Measurements from ENCODE around the gene RUBCN. TPM values are rescaled to one million over a fixed set of nuclear protein-coding genes. Genes with fewer than 3 reads are reported as not detected.
"Not testable (repeated sequence)": the region's sequence is repeated elsewhere in the genome, so short reads cannot be mapped to it uniquely, and the experiment has no call there.

RUBCN gene
- total RNA-seq, 2 experiments from 2014 or later, result 55.1 to 55.8 TPM

DNA sequence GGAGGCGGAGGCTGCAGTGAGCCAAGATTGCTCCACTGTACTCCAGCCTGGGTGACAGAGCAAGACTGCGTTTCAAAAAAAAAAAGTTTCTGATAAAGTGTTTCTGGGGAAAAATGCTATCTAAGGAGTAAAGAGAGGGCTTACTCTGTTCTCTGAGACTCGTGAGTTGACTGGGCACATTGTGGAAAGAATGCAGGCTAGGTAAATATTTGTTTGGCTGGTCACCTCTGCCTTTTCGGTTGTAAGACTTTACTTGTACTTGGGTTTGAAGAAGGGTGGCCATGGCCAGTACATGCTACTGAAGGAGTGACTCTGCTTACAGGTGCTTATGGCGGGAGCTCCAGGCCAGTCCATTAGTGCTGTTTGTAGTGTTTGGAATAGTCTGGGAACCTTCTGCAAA, 68.7 kb downstream of the RUBCN start:
- ATAC-seq (ENCODE audit: low read depth), result no peak
- DNase-seq, result no peak
- H3K27me3 Mint-ChIP-seq, result no peaks in the 10 kb centered on the region
- H3K36me3 Mint-ChIP-seq, result peaks cover 7% of the 10 kb centered on the region
- H3K27ac Mint-ChIP-seq, result no peak overlapping the region
- H3K4me1 Mint-ChIP-seq, result no peaks in the 10 kb centered on the region
- POLR2A ChIA-PET, result interaction anchor here (0.5 kb wide), 1 partner anchor 142 kb away, joined by 4 read pairs; no protein-coding TSS in a partner anchor
- H3K4me3 Mint-ChIP-seq, result no peak overlapping the region
- no peaks in the 10 kb centered on the region for H3K9me3 Mint-ChIP-seq

- H3K9me3 Mint-ChIP-seq; H3K4me3 Mint-ChIP-seq; H3K27ac Mint-ChIP-seq; ATAC-seq (ENCODE audit: low read depth); H3K27me3 Mint-ChIP-seq; H3K36me3 Mint-ChIP-seq; H3K4me1 Mint-ChIP-seq; POLR2A ChIA-PET; DNase-seq: not testable (repeated sequence)
These were observed 69.4 kb downstream of the RUBCN start for GRCh38 chr3:197667293-197667692.

DNA sequence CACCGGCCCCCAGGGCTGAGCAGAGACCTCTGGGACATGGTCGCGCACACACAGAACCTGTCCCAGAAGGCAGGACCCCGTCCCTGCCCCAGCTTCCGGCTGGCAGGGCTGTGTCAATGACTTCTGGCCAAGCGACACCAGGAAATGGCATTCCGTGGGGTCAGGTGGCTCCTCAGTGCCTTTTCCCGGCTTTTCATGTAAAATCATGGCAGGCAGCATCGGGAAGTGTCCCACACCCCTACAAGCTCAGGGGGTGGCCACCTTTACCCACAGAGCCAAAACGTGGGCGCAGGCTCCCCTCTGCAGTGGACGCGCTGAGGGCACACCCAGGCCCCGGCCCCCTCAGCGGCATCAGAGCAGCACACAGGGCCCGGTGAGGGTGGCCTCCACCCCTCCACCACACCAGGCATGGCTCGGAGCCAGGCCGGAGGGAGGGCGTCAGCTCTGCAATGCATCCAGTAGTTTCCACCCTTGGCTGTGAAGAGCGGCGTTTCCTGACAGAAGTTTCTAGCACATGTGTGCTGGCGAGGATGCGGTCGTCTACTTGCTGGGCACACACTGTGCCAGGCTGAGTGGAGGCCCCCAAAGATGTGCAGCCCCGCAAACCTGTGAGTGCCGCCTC, 70.4 kb downstream of the RUBCN start:
- DNase-seq; POLR2A ChIA-PET; H3K4me3 Mint-ChIP-seq; ATAC-seq (ENCODE audit: low read depth); H3K36me3 Mint-ChIP-seq; H3K9me3 Mint-ChIP-seq; H3K27me3 Mint-ChIP-seq; H3K4me1 Mint-ChIP-seq; H3K27ac Mint-ChIP-seq: not testable (repeated sequence)

GRCh38 chr3:197665549-197665948, 71.2 kb downstream of the RUBCN start:
- H3K4me1 Mint-ChIP-seq; H3K9me3 Mint-ChIP-seq; H3K36me3 Mint-ChIP-seq; H3K4me3 Mint-ChIP-seq; ATAC-seq (ENCODE audit: low read depth); H3K27ac Mint-ChIP-seq; DNase-seq; POLR2A ChIA-PET; H3K27me3 Mint-ChIP-seq: not testable (repeated sequence)

DNA sequence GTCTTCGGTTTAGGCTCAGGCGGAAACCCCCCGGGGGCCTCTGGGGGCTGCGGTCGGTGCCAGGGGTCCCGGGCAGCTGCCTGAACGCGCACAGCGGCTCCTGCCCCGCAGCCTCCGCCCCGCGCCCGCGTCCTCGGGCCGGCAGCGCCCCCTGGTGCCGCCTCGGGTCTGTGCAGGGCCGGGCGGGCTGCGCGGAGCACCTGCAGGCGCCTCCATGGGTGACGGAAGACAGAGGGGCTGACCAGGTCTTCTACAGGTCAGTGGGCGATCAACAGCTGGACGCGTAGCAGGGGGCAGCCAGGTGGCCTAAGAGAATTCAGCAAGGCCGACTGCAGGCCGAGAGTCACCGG, 71.6 kb downstream of the RUBCN start:
- POLR2A ChIA-PET, H3K27ac Mint-ChIP-seq, H3K27me3 Mint-ChIP-seq, DNase-seq, H3K36me3 Mint-ChIP-seq, H3K9me3 Mint-ChIP-seq, H3K4me1 Mint-ChIP-seq: not testable (repeated sequence)
- peak; percentile 98 for ATAC-seq (ENCODE audit: low read depth)
- peak overlapping the region; percentile 51 for H3K4me3 Mint-ChIP-seq

DNA sequence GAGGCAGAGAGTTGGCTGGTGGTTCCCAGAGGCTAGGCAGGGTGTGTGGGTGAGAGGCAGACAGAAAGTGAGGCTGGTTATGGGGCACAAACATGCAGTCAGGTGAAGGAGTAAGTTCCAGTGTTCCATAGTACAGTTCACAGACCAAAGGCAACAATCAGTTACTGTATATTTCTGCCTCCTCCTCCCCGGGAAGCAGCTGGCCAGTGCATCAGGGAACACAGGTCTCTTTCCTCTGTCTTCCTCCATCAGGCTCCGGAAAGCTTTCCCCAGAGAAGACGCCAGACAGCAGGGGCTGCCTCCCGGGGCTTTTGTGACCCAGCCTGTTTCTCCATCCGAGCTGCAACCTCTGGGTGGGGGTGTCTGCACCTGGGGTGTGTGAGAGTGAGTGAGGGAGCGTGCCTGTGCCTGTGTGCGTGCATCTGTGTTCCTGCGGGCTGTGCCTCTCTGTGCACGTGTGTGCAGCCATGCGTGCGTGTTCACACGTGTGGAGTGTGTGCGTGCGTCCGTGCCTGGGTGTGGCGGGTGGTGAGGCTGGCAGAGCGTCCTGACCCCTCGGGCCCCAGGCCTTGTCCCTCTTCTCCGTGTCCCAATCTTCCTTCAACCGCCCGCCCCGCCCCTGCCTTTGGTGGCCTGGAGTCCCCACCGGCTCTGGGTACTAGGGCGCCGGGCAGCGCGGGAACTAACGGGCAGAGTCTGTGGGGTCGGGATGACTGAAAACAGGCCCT, 72.1 kb downstream of the RUBCN start:
- DNase-seq, result peak; percentile 76
- POLR2A ChIA-PET, H3K27ac Mint-ChIP-seq: not testable (repeated sequence)

DNA sequence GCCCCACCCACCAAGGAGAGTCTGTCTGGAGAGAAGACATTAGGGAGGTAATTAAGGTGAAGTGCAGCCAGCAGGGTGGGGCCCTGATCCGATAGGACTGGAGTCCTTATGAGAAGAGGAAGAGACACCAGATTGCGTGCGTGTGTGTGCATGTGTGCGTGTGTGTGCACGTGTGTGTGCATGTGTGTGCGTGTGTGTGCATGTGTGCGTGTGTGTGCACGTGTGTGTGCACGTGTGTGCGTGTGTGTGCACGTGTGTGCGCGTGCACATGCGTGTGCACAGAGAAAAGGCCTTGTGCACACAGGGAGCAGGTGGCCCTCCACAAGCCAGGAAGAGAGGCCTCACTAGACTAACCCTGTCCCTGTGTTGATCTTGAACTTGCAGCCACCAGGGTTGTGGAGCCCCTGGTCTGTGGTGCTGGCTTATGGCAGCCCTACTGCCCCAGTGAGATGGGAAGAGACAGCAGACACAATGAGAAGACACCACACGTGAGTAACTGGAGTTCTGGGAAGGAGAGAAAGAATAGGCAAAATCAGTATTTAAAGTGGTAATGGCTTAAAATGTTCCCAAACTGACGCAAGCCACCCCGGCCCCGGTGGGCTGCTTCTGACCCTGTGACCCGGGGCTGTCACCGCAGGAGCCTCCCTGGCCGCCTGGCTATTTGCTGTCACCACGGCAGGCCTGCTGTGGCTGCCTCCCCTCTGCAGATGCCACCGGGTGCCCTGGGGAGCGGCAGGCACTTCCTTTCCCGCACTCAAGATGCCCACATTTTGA, 73.2 kb downstream of the RUBCN start:
- H3K4me1 Mint-ChIP-seq; H3K4me3 Mint-ChIP-seq; H3K27ac Mint-ChIP-seq; ATAC-seq (ENCODE audit: low read depth); POLR2A ChIA-PET; DNase-seq; H3K9me3 Mint-ChIP-seq; H3K36me3 Mint-ChIP-seq; H3K27me3 Mint-ChIP-seq: not testable (repeated sequence)

More for the DNA sequence above, 72.1 kb downstream of the RUBCN start:
- peak overlapping the region; percentile 51 for H3K4me3 Mint-ChIP-seq
- H3K27me3 Mint-ChIP-seq, H3K9me3 Mint-ChIP-seq, H3K4me1 Mint-ChIP-seq, H3K36me3 Mint-ChIP-seq: not testable (repeated sequence)
- peak; percentile 63 for ATAC-seq (ENCODE audit: low read depth)

DNA sequence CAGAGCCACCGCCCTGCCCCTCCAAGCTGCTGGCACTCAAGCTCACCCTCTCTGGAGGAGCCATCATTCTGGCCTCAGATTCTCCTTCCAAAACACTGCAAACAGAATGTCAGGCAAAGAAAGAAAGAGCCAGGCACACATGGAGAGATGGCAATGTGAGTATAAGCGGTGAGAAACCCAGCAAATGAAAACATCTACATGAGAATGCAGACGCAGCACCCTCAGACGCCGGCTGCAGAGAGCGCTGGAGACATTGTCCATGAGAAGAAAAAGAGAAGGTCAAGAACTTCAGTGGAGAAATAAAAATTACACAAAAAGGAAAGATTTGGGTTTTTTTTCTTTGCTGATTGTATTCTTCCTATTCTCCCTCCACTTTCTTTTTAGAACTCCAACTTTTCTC, 74.4 kb downstream of the RUBCN start:
- H3K4me3 Mint-ChIP-seq; H3K27me3 Mint-ChIP-seq; ATAC-seq (ENCODE audit: low read depth); H3K36me3 Mint-ChIP-seq; POLR2A ChIA-PET; H3K4me1 Mint-ChIP-seq; H3K9me3 Mint-ChIP-seq; DNase-seq; H3K27ac Mint-ChIP-seq: not testable (repeated sequence)

GRCh38 chr3:197661874-197662273, 74.8 kb downstream of the RUBCN start:
- H3K36me3 Mint-ChIP-seq; H3K27ac Mint-ChIP-seq; DNase-seq; H3K27me3 Mint-ChIP-seq; ATAC-seq (ENCODE audit: low read depth); H3K9me3 Mint-ChIP-seq; H3K4me1 Mint-ChIP-seq; POLR2A ChIA-PET; H3K4me3 Mint-ChIP-seq: not testable (repeated sequence)

- H3K36me3 Mint-ChIP-seq; DNase-seq; H3K27me3 Mint-ChIP-seq; ATAC-seq (ENCODE audit: low read depth); H3K27ac Mint-ChIP-seq; POLR2A ChIA-PET; H3K9me3 Mint-ChIP-seq; H3K4me3 Mint-ChIP-seq; H3K4me1 Mint-ChIP-seq: not testable (repeated sequence)
These were observed 75.4 kb downstream of the RUBCN start for GRCh38 chr3:197661234-197661834.

DNA sequence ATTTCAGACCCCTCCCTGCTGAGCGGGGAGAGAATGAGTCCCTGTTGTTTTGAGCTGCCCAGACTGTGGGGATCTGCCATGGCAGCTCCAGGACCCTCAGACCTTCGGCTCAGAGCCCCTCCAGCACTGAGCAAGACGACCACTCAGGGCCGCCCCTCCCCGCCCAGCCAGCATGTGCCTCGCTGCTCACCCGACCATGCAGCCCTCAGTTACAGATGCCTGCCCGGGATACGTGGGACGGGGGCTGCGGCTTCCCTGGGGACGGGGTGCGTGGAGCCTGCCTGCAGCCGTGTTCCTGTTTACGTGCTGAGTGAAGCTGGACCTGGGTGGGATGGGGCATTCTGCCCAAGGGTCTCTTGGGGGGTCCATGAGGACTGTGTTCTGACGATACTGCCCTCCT, 77.0 kb downstream of the RUBCN start:
- H3K4me1 Mint-ChIP-seq; DNase-seq; H3K27ac Mint-ChIP-seq; H3K4me3 Mint-ChIP-seq; ATAC-seq (ENCODE audit: low read depth); H3K9me3 Mint-ChIP-seq; H3K27me3 Mint-ChIP-seq; POLR2A ChIA-PET; H3K36me3 Mint-ChIP-seq: not testable (repeated sequence)

- H3K4me1 Mint-ChIP-seq; POLR2A ChIA-PET; H3K4me3 Mint-ChIP-seq; H3K9me3 Mint-ChIP-seq; H3K27me3 Mint-ChIP-seq; H3K36me3 Mint-ChIP-seq; DNase-seq; ATAC-seq (ENCODE audit: low read depth); H3K27ac Mint-ChIP-seq: not testable (repeated sequence)
These were observed 77.6 kb downstream of the RUBCN start for GRCh38 chr3:197659144-197659543.

DNA sequence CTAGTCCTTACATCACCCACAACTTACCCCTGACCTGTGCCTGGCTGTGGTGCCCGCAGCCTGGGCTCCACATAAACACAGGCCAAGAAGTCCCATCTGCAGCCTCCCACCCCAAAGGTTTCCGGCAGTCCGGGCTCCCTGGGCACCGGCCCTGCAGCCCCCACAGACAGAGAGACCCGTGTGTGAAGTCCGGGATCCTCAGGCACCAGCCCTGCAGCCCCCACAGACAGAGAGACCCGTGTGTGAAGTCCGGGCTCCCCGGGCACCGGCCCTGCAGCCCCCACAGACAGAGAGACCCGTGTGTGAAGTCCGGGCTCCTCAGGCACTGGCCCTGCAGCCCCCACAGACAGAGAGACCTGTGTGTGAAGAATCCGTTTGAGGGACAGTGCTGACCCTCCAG, 78.0 kb downstream of the RUBCN start:
- H3K9me3 Mint-ChIP-seq; DNase-seq; H3K4me1 Mint-ChIP-seq; POLR2A ChIA-PET; H3K27ac Mint-ChIP-seq; ATAC-seq (ENCODE audit: low read depth); H3K4me3 Mint-ChIP-seq; H3K27me3 Mint-ChIP-seq; H3K36me3 Mint-ChIP-seq: not testable (repeated sequence)
